Measurements from ENCODE around the gene DNAI1.
"Not testable (repeated sequence)": the region's sequence is repeated elsewhere in the genome, so short reads cannot be mapped to it uniquely, and the experiment has no call there.

DNAI1 gene

DNA sequence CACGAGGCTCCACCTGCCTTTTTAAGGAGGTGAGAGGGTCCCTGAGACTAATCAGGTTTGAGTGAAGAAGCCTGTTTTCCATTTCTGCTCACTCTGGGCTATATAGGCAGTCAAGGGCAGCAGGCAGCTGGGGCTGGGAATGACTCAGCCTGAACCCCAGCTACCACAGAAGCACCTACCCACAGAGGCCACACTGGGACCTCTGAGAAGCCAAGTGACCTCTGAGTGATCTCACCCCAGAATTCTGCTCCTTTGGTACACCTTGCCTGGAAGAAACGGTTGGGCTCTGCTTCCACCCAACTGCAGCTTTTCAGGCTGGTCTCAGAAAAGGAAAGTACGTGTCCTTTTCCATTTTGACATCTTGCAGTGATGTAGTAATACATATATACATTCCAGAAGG is 7.1 kb upstream of the DNAI1 start:
- DNase-seq = no peak

DNA sequence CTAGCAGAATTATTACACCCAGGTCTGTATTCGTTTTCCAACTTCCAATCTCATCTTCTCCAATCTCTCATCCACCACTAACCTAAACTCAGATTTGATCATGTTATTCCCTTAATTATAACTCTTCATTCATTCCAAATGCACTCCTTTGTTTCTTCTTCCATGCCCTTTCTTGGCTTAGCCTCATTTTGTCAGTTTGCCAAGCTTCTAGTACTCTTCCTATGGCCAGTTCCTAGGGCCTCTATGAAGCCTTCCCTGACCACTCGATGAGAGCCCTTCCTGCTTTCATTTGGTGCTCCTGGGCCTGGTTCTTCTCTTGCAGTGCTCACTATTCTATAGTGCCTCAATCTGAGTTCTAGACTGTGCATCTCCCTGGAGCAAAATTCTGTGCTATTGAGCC is 6.0 kb upstream of the DNAI1 start:
- DNase-seq = no peak

DNA sequence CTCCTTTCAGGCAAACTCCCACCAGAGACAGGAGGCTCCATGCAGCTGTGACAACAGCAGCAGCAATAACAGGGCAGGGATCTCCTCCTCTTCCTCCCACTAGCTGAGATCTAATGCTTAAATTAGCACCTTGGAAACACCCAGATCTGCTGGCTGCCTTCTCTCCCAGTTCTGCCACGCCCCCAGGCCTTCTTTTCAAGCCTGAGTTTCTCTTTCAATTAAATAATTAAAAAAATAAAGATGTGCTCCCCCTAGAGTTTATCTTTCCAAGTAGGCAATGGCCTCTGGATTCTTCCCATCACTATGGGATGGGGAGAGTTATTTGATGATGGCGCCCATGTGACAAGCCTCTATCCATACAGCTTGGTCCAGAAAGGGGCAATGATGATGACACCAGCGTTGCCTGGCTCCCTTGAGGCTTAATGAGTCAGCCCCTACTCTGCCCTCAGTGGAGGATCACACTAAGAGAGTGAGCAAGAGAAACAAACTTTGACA is 4.0 kb upstream of the DNAI1 start:
- no peak for DNase-seq

DNA sequence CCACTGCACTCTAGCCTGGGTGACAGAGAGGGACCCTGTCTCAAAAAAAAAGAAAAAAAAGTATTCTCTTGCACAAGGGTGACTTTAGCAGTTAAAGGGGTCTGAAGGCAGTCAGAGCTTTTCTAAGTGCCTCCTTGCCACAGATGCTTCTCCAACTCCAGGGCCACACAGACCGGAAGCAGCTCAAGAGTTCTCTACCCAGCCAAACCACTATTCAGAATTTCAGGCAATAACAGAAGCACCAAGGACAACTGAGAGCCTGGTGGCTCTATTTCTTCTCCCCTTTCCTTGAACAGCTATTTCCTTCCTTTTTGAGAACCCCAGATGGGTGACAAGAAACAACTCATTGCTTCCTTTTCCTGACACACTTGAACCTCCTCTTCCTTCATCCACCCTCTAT is 2.5 kb upstream of the DNAI1 start:
- DNase-seq = no peak

DNA sequence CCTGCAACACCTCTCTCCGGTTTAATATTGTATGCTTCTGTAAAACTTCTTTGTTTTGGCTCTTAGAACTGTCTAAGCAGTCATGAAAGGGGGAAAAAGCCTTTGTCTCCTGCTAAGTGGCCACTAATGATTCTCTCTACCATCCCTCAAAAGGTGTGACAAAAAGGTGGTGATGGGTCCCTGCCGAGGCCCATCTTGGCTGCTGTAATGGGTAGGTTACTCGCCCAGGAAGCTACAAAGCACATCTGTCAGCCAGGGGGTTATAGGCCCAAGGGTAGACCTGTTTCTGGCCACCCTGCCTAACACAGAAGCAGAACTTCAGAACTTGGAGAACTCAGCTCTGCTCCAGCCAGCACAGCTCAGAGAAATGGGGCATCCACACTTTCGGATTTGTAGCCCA is 1.9 kb upstream of the DNAI1 start:
- no peak for DNase-seq

DNA sequence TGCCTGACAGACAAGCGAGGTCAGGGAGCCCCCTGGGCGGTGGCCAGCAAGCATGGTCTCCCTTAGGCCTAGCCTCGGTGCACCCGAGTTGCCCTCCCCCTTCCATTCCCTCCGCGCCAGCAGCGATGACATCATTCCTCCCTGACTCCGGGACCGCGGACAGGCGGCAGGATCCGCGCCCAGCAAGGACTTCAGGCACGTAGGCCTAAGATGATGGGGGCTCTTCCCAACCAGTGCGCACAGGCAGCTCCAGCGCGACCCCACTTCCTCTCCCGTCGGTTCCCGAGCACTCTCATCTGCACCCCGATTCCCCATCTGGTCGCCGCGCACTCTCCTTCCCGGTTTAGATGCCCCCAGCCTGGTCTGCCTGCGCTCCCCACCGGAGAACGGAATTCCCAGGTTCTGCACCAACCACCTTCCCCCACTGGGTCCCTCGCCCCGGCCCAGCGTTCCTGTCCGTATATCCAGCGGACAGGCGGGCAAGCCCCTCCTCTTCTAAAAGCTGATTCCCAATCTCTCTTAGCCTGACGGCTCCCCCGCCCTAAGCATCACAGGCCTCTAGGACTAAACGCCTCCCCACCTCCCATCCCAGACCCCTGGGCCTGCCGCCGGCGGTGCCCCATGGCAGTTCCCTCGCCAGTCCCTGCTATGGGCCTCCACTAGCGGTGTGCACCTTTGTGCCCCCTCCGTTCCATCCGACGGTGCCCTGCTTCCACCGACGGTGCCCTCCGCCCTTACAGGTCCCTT is 1.2 kb upstream of the DNAI1 start:
- peak; percentile 52 for DNase-seq

DNA sequence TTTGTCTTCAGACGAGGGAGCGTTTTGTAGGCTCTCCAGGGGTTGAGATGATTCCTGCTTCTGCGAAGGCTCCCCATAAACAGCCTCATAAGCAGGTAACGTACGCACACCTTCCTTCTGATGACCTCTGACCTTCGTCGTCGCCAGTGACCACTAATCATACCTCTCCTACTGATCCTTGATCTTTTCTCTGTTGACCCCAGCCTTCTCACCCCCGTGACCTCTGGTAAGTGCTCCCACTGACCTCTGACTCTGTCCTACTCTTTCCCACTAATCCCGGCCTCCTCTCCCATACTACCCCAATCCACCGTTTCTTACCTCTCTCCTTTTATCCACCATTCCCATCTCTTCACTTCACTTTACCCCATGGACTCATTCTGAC is 345 bp downstream of the DNAI1 start:
- no peak for DNase-seq

DNA sequence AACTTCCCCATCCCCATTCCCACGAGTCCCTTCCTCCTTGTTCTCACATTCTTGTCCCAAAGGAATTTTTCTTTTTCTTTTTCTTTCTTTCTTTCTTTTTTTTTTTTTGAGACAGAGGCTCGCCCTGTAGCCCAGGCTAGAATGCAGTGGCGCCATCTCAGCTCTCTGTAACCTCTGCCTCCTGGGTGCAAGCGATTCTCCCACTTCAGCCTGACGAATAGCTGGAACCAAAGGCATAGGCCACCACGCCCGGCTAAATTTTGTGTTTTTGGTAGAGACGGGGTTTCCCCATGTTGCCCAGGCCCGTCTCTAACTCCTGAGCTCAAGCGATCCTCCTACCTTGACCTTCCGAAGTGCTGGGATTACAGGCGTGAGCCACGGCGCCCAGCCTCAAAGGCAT is 751 bp downstream of the DNAI1 start:
- DNase-seq = no peak

DNA sequence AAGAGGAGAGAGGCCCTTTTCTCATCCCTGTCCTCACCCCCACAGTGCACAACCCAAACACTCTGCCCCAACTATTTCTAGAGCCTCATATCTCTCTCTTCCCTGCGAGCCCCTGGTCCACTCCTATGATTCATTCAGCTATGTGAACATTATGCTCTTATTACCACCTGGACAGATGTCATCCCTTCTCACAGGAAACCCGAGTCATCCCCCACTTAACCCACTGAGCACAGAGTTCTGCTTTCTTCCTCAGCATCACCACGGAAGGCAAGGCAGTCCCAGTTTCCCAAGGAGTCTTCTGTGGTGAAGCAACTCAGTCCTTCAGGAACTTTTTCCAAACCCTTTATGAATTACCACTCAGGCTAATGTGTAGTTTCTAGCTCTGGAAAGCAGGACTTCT is 1.3 kb downstream of the DNAI1 start:
- no peak for DNase-seq

DNA sequence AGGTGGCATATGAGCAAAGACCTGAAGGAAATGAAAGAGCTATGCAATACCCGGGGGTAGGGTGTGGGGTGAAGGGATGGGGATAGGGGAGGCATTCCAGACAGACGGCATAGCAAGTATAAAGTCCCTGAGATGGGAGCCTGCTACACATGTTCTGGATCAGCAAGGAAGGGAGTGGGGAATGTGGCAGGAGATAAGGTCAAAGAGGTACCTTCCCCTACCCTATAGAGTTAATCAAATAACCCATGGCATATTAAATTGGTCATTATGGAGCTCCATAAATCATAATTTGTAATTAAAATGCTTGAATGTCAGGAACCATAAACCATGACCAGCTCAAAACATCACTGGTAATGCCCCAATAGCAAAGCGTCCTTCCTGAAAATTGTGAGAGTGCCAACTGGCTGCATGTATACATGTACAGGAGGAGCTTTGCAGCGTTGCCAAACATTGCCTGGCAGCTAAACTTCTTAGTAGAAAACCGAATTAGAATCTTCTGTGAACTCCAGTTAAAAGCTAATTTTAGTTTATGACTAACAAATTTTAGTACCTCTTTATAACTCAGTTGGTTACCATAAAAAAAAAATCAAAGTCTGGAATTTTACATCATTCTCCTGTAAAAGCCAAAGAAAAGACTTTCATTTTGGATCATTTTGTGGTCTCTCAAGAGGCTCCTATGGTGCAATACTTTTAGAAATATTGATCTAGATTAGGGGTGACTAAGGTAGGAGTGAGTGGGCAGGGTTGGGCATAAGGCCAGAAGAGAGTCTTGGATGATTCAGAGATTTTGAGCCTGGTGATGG is 4.7 kb downstream of the DNAI1 start:
- DNase-seq = no peak

DNA sequence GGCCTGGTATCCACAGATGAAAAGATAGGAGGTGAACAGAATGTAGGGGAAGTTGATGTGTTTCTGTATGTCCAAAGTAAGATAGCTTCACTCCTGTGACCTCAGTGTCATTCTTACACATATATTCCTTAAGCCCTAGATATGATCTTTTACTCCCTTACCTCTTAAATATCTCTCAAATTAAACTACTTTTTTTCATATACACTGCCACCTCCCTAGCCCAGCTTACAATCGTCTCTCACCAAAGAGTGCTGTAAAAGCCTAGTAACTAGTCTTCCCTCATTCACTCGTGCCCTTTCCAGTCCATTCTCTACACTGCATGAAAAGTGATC is 5.3 kb downstream of the DNAI1 start:
- no peak for DNase-seq

DNA sequence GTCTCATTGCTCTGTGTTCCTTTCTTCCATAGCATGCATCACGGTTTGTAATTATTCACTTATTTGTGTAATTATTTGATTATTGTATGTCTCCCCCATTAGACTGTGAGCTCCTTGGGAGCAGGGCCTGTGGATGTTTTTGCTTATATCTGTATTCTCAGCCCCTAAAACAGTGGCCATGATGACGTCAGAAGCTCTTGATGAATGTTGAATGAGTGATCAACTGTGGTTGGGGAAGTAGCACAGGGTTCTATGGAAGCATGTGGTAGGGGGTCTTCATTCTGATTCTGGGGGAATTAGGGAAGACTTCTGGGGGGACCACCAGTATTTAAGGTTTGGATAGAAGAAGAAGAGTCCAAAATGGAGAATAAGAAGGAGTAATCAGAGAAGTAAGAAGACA is 6.0 kb downstream of the DNAI1 start:
- no peak for DNase-seq

DNA sequence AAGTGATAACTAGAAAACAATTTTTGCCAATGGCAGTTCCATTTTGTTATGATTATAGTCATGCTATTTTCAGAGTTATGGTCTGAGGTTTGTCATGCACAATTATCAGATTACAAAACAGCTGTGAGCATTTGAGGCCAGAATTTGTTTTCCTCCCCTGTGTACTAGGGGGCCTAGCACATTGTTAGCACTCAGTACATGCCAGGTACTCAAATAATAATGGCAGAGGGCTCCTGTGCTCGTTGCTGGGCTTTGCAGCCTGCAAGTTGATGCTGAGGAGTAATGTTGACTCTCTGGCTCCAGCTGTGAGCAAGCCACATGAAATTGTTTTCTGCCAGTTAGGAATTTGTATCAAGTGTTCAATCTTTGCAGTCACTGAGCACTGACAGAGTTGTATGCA is 6.9 kb downstream of the DNAI1 start:
- no peak for DNase-seq

DNA sequence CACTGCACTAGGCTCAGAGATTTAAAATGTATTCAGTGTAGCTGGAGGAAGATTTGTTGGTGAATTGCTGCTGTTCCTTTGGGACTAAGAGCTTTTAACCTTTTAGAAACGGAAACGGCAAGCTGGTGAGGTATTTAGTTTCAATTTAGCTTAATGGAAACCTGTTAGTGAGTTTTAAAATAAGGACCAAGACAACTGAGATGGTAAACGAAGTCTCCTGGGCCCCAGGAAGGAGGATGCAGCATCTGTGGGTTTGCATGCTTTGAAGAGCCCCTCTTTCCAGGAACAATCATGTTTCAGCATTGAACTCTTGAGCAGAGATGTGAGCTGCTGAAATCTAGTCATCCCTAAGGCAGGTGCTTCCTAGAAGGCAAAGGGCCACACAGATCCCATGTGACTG is 16.5 kb downstream of the DNAI1 start:
- peak; percentile 15 for DNase-seq

DNA sequence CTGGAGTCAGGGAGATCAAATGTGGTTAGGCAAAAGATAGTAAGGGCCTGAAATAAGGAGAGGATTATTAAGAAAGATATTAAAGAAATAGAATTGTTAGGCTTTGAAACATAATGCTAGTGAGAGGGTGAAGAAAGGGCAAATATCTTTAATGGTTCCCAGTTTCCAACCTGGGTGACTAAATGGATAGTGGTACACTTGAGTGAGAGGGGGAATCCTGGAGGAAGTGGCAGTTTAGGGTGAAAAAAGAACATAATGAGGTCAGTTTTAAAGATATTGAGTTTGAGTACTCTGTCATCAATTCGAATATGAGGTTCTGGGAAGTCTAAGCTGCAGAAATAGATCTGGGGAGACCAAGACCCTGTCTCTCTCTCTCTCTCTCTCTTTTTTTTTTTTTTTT is 18.9 kb downstream of the DNAI1 start:
- DNase-seq = no peak

DNA sequence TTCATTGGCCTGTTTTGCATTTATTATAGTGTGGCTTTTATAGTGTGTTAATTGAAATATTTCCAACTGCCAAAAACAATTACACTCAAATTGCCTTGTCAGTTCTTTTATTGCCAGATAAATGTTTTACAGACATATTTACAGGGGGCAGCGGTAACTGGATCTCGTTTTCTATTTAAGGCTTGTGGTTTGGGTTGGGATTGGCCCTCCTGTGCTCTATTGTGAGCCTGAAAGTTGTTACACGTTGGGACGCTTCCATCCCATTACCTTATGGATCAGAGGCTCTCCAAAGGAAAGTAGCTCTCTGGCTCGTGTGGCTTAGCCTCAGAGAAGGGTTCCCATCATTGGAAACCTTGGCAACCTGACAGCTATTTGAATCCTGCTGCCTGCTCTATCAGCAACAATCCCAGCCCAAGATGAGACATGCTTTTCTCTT is 20.8 kb downstream of the DNAI1 start:
- DNase-seq = no peak

DNA sequence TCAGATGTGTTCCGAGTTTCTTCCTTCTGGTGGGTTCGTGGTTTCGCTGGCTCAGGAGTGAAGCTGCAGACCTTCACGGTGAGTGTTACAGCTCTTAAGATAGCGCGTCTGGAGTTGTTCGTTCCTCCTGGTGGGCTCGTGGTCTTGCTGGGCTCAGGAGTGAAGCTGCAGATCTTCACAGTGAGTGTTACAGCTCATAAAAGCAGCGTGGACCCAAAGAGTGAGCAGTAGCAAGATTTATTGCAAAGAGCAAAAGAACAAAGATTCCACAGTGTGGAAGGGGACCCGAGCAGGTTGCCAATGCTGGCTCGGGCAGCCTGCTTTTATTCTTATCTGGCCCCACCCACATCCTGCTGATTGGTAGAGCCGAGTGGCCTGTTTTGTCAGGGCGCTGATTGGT is 23.0 kb downstream of the DNAI1 start:
- not testable (repeated sequence) for DNase-seq

DNA sequence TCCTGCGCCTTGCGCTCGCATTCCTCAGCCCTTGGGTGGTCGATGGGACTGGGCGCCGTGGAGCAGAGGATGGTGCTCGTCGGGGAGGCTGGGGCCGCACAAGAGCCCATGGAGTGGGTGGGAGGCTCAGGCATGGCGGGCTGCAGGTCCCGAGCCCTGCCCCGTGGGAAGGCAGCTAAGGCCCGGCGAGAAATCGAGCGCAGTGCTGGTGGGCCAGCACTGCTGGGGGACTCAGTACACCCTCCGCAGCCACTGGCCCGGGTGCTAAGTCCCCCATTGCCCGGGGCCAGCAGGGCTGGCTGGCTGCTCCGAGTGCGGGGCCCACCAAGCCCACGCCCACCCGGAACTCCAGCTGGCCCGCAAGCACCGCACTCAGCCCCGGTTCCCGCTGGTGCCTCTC is 24.1 kb downstream of the DNAI1 start:
- not testable (repeated sequence) for DNase-seq

DNA sequence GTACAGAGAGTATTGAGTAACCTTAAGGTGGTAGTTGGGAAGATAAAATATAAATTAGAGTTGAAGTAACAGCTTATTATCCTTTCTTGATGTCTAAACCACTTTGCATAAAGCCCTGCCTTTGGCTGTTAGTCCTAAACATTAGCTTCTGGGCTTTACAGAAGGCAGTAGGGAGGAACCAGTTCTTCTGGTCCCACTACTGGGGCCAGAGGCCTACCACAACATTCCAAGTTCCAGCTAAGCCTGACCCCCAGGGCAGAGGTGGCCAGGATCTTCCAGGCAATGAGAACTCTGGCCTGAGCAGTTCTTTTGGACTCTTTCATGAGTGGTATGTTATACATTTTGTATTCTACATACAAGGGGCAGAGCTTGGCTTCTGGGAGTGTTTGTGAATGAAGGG is 26.1 kb downstream of the DNAI1 start:
- no peak for DNase-seq

DNA sequence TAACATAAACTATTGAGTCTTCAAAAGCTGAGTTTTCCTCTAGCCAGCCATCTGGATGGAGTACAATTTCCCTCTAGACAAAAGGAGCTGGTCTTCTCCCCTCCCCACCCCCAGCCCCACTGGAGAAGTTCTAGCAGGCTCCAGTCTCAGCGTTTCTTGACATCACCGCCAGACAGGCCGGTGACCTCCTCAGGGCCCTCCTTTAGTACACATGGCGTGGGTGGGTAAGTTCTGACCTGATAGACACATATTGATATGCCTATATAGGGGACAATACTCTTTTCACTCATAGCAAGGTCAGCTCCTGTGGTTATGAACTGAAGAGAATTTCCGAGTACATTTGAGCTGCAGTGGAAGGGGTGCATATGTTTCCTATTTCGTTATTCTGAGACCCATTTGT is 27.2 kb downstream of the DNAI1 start:
- DNase-seq = no peak

DNA sequence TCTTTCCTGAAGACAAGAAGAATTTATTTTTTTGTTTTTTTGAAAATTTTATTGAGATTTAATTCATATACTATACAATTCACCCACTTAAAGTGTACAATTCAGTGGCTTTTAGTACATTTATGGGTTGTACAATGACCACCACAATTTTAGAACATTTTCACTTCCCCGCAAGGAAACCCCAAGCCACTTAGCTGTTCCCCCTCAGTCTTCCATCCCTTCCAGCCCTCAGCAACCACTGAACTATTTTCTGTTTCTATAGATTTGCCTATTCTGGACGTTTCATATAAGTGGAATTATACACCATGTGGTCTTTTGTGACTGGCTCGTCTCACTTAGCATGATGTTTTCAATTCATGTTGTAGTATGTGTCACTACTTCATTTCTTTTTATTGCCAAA is 28.0 kb downstream of the DNAI1 start:
- DNase-seq = no peak

DNA sequence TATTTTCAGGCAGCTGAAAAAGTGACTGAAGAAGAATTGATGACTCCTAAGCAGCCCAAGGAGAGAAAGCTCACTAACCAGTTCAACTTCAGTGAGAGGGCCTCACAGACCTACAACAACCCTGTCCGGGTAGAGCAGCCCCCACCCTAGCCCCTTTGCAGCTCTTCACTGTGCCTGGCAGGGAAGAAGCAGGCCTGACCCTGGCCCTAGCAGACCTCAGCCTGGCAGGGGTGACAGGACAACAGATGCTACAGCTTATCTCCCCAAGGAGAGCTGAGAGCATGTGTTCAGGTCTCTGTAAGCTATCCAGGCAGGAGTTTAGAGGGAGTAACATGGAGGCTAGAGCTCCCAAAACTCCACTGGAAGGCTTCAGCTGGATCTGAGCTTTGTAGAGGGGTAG is 31.8 kb downstream of the DNAI1 start:
- DNase-seq = no peak

DNA sequence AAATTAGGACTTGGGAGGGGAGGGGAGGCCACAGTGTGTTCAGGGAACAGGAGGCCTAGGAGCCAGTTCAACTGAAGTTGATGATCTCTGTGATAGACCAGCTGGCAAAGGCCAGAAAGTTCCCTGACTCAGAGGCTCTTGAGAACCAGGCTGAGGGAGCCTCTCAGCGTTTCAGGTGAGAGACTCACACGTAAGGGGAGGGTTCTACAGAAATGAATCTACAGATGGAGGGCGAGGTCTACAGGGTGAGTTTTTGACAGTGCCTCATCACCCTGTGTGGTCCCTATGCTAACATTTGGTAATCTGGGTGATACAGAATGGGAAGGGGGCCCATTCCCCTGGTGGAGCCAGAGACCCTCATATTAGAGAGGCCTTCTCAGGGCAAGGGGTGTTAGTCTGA is 32.2 kb downstream of the DNAI1 start:
- no peak for DNase-seq

DNA sequence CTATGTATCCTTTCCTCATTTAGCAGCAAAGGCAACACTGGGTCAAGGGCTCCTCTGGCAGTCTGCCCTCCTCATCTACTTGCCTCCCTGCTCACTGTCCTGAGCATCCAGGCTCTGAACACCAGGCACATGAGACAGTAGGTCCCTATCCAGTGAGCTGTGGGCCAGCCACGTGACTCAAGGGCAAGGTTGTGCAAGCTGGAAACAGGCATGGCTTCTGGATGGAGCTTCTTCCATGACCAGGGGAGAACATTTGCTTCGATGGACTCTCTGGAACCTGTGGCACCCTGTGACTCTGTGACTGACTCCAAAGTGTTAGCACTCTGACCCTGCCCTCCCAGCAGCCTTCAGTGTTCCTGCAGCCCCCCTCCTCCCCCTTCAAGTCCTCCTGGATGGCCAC is 33.0 kb downstream of the DNAI1 start:
- DNase-seq = no peak

DNA sequence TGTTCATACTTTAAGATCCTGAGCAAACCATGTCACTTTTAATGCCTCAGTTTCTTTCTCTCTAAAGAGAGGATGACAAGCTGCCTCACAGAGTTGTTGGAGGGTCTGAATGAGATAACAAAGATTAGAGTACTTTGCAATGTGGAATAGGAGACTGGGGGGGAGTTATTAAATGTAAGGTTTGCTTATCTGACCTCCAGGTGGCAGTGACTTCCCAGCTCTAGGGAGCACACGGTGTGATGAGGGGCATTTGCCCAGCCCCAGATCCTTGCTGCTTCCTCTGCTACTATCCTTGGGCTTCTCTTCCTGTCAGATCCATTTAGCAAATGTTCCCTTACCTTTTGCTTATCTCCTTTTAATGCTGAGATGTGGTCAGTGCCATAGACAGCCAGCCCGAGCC is 33.4 kb downstream of the DNAI1 start:
- peak; percentile 9 for DNase-seq

All from NCI-H1092 treated with DMSO at 0.1 percent for 48 hours (cell line).